NCI-H146 treated with DMSO at 0.1 percent for 48 hours (cell line): Measurements from ENCODE around the gene HCAR3.
"Not testable (repeated sequence)": the region's sequence is repeated elsewhere in the genome, so short reads cannot be mapped to it uniquely, and the experiment has no call there.

Experiments
- DNase-seq: peaks from one replicate; lab custom pipeline; 2025; ENCODE audit not compliant: unreplicated experiment; lab: John Stamatoyannopoulos, UW

Gene HCAR3

DNA sequence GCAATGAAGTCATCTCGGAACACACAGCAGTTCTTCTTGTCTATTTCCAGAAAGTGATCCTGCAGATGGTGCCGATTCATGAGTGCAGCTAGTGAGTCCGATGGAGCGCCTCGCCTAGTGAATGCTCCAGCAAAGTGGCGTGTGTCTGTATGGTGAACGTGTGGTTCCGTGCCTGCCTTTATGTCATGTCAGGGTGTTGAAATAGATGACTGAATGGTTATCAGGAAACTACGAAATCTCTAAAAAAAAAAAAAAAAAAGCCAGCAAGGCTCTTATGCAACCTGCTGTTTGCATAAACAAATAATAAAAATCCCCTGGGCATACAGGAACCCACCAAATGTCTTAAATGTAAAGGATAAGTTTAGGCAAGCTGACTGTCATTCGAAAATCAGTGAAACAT lies at the start of gene HCAR3:
Gene HCAR3, minus strand, starts transcription at position 154 of the 400 bp plus-strand sequence. Its CDS starts 74 bp downstream, at position 80.
- not testable (repeated sequence) for DNase-seq

DNA sequence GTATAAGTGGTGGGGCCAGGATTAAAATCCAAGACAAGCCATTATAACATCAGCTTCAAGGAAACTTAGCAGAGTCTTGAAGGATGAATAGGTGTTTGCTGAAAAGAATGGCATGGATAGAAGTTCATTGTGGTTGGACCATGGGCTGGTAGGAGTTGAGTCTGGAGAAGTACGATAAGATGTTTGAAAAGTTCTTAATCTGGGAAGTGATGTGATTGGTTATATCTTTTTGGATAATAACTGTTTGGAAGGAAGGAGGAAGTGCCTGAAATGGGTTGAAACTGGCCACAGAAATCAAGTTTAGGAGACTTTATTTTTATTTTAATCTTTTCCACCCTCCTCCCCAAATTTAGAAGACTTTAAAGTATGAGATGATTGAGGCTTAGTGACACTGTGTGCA lies 41.0 kb upstream of the HCAR3 start:
- DNase-seq: no peak

DNA sequence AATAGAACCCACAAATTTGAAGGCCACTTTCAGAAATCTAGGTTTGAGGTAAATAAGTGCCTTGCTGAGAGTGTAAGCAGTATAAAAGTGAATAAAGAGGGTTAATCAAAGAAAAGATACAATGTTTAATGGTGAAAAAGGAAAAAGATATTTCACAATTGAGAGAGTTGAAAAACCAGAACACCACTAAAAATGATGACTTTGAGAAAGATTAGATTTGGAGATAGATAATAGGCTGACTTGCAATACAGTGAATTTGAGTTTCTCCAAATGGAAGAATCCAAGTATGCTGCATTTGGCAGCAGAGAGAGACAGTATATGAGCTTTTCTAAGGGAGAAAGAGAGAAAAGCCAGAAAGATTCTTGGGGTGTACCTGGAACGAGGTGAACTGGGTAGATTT lies 38.2 kb upstream of the HCAR3 start:
- no peak for DNase-seq

DNA sequence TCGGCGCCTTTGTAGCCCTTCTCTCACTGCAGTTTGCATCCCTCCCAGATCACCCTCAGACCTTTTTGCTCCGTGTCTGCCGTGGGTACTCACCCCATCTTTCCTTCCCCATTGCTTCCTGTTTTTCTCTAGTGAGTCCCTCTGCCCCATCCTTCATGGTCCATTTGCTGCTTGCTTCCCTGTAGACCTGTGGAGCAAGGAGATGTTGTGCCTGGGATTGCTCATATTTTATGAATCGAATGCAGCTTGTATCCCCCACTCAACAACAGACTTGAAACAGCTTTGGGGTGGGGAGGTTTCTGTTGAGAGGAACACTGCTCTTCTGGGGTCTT lies 36.7 kb upstream of the HCAR3 start:
- no peak for DNase-seq

DNA sequence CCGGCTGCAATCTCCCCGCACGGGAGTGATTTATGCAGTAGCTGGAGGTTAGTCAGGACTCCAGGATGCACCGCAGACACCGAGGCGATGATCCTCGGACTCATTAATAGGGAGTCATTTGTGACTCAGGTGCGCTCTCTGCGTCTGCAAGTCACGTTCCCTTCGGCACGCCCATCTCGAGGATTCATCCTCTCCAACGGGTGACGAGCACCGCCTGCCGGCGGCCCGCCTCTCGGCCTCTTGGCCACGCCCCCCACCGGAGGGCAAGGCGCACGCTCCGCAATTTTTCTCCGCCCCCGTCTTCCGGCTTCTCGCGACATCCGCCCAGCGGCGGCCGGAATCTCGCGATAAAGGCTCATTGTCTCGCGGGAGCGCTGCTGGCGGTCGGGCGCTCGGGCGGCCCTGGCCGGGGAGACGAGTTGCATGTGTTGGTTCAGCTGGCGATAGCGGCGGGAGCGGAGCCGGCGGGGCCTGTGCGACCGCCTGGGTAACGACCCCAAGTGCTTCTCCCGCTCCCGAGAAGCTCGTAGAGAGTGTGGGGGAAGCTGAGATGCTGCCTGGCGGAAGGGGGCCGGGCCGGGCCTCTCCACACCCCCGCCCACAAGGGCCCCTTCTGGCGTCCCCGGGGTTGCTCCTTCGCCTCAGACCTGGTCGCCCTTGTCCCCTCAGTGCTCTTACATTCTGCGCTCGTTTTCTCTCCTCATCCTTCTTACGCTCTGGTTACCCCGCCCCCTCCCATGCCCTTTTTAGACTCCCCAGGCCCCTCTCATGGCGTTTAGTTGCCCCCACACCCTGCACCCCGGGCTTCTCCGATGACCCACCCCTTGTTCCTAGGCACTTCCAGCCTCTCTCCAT lies 36.1 kb upstream of the HCAR3 start, which contains the start of gene DENR:
Gene DENR, plus strand, starts transcription at position 361 of the 855 bp plus-strand sequence. CDS start 878 bp downstream, outside the sequence.
- peak; percentile 94 for DNase-seq

DNA sequence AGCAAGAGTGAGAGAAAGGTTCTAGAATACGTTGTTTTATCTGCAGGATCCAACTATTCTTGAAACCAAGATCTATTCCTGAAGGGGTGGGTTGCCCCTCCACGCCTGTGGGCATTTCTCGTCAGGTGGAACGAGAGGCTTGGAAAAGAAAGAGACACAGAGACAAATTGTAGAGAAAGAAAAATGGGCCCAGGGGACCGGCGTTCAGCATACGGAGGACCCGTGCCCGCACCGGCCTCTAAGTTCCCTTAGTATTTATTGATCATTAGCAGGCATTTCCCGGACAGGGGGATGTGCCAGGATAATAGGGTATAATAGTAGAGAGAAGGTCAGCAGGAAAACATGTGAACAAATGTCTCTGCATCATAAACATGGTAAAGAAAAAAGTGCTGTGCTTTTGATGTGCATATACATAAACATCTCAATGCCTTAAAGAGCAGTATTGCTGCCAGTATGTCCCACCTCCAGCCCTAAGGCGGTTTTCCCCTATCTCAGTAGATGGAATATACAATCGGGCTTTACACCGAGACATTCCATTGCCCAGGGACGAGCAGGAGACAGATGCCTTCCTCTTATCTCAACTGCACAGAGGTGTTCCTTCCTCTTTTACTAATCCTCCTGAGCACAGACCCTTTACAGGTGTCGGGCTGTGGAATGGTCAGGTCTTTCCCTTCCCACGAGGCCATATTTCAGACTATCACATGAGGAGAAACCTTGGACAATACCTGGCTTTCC lies 34.3 kb upstream of the HCAR3 start:
- not testable (repeated sequence) for DNase-seq

DNA sequence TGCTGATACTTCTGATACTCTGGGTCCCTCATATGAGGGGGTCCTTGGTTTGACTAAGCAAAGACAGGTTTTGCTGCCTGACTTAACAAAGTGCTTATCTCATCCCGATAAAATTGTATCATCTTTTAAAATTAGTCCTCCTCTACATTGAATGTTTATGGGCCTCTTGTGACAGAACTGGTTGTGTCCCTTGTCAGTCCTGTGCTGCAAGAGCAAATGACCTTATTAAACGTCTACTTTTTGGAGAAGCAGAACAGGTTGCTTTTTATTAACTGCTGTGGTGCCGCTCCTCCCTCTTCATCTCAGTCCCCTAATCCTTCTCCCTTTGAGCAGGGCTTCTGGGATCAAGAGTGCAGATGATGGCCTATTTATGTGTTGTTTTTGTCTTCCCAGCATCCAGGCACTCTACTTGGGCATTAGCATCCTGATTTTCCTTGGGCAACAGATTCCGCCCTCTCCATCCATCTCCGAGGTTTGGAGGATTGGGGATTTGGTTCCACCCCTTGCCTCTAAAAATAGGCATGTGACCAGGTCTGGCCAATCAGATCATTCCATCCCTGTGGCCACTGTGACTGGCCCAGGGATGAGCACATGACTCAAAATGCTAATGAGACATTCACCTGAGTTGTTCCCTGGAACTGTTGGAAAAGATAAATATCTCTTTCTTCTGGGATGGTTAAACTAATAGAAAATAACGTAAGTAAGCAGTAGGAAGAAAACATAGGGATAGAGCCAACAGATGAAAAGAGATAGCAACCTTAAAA lies 33.1 kb upstream of the HCAR3 start:
- DNase-seq: peak; percentile 17

DNA sequence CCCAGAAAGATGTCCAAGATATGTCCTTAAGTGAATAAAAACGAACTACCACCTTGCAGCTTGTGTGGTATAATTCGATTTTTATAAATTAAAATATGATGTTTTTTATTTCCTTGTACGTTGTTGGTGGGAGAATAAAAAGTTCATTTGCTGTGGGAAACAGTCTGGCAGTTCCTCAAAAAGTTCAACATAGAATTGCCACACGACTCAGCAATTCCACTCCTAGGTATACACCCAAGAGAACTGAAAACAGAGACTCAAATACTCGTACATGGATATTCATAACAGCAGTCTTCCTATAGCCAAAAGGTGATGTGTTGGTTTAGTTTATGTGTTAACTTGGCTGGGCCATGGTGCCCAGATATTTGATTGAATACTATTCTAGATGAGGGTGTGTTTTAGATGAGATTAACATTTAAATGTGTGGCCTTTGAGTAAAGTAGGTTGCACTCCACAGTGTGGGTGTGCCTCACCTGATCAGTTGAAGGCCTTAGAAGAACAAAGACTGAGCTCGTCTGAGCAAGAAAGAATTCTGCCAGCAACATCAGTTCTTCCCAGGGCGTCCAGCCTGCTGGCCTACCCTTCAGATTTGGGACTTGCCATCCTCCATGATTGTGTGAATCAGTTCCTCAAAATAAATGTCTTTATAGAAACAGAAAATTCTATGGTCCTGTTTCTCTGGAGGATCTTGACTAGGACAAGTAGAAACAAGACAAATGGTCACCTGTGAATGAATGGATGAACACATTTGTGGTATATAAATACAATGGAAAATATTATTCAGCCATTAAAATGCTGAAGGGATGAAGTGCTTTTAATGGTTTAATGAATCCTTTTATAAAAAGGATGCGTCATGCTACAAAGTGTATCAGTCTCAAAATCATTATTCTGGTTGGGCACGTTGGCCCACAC lies 30.9 kb upstream of the HCAR3 start:
- no peak for DNase-seq

DNA sequence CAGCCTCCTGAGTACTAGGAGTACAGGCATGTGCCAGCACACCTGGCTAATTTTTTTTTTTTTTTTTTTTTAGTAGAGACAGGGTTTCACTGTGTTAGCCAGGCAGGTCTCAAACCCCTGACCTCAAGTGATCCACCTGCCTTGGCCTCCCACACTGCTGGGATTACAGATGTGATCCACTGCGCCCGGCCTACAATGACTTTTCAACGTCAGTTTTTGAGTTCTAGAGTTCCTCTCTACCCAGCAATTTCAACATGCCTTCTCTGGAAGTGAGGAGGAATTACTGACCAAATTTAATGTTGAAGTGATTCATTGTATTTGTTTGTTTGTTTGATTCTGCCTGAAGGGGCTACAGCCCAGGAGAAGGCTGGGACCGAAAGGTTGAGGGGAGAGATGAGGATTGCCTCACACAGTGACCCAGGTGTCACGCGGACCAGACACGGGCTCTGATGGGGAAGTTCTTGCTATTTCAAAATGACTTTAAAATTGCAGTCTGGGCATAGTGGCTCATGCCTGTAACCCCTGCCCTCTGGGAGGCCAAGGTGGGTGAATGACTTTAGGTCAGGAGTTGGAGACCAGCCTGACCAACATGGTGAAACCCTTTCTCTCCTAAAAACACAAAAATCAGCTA lies 27.4 kb upstream of the HCAR3 start:
- DNase-seq: no peak

DNA sequence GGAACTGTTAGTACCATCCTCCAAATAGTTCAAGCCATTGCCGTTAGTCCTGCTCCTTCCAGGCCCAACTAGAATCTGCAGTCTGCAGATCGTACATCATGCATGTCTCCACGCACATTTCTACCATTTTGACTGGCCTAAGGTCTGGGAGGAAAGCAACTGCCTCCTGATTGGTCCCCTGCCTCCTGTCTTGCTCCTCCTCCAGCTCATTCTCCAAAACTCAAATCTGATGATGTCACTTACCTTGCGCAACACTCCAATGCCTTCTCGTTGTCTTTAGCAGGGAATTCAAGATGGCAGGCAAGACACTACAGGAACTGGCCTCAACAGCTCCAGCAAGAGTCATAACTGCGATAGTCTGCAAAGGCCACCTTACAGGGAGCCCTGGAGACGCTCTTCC lies 23.7 kb upstream of the HCAR3 start:
- no peak for DNase-seq

DNA sequence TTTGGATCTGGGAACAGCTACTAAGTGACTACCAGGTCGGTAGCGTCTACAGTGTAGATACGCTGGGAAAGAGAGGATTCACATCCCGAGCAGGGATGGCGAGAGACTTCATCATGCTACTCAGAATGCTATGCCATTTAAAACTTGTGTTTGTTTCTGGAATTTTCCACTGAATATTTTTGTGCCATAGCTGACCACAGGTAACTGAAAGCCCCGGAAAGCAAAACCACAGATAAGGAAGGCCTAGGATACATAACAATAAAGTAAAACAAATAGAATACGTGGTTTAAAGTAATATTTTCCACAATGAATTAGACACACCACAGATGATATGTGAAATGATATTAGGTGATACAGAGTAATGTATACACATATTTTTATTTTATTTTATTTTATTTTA lies 22.0 kb upstream of the HCAR3 start:
- DNase-seq: no peak

DNA sequence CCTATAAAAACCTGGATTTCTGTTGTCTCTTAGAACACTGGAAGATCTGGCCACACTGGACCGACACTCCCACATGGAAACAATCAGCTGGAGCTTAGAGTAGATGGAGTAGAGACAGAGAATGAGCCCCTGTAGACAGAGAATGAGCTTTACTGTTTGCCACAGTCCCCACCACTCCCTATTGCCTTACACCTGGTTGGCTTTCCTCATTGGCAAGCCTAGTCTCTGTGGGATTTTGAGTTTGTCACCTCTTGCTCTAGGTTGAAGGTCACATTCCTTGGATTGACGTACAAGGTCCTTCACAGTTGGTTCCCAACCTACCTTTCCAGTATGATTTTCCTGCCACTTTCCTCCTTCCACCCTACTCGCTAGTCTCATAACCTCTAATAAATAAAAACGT lies 16.0 kb upstream of the HCAR3 start:
- DNase-seq: no peak

DNA sequence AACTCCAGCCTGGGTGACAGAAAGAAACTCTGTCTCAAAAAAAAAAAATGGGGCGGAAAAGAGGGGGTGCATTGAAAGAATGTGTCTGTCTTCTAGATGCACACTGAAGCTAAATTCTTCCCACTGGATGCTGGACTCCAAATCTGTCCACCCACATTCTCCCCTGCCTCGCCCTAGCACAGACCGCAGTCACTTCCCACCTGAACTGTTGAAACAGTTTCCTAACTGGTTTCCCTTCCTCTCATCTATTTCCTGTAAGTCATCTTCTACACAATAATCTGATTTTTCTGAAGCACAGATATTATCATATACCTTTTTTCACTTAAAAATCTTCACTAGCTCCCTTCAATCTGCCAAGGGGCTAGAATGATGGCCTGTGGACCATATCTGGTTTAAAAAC lies 15.6 kb upstream of the HCAR3 start:
- no peak for DNase-seq

DNA sequence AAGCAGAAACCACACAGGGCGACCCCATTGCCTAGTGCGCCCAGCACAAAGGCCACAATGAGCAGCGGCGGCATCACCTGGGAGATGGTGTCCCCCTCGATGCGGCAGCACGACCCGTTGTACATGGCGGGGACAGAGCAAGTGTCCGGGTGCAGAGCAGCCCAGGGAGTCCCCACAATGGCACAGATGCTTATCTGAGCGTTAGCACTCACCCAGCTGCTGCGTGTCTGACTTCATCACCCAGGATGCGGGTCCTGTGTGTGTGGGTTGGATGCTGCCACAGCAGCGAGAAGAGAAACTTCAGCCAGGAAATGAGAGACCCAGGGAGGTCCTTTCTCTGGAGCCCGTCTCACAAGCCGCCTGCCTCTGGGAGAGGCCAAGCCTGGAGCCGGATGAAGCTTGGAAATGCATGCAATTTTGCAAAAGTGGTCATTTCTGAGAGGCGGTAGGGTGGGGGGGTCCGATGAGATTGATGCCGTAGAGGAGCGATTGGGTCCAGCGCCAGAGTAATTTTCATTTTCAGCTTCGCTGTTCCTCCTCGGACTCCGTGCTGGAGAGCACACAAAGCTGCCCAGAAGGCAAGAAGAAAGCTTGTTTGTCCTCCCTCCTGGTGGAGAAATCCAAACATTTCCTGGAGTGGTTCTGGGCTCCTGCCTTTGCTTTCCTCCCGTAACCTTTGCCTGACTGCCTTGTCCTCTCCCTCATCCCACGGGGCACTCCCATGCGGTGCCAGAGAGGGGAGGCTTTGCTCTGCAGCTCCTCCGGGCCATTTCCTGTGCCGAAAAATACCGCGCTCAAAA lies 13.8 kb upstream of the HCAR3 start, which contains the start of gene HCAR1:
Gene HCAR1, minus strand, starts transcription at position 630 of the 800 bp plus-strand sequence. Its CDS starts 505 bp downstream, at position 125.
- DNase-seq: no peak

DNA sequence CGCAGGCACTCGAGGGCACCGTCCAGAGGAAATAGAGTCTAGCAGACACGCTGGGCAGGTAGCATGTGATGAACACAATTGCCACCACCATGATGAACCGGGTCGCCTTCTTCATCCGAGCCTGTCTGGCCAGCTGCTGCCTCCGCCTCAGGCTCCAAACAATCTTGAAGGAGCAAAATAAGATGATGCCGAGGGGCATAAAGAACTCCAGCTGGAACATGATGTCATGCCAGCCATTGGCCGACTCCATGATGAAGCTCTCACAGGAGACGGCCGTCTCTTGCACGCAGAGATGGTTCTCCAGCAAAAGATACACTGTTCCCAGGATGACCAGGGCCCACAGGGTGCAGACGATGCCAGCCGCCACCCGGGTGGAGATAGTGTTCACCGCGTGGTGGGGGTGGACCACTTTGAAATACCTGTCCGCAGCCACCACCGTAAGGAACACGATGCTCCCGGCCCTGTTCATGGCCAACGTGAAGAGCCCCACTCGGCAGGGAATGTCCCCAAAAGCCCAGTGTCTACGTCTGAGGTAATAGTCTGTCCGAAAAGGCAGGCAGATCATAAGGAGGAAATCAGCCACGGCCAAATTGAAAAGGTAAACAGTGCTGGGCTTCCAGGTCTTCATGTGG lies 13.1 kb upstream of the HCAR3 start:
- no peak for DNase-seq

DNA sequence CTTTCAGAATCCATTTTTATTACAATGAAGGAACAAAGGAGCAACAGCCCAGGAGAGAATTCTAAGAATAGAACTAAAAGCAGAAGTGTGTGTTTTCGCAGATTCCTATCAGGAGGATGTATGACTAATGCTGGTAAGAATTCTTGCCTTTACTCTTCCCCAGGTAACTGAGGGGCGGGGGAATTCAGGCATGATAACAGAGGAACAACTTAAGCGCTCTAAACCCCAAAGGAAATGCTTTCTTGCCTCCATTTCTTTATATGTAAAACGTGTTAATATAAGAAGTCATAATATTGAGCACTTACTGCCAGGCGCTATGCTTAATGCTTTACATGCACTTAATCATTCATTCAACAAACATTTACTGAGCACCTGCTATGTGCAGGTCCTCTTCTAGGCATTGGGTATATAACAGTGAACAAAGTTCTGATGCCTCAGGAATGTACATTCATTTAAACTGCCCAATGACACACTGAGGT lies 9.5 kb upstream of the HCAR3 start:
- no peak for DNase-seq

DNA sequence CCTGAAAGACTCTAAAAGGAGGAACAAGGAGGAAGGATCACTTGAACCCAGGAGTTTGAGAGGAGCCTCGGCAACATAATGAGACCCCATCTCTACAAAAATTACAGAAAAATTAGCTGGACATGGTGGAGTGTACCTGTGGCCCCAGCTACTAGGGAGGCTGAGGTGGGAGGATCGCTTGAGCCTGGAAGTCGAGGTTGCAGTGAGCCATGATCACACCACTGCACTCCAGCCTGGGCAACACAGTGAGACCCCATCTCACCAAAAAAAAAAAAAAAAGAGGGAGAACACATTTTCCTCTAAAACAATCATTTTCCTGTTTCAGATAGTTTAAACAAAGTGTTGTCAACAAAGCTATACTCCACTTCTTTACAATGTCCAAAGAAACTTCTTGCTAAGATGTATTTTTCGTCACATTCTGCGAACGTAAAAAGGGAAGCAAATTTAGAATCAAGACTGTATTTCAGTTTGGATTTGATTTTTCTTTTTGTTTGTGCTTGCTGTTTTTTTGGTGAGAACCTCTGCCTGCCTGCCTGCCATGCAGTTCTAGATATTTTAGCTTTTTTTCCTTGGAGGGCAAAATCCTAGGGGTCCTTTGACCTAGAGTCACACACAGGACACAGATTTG lies 9.0 kb upstream of the HCAR3 start:
- DNase-seq: no peak

DNA sequence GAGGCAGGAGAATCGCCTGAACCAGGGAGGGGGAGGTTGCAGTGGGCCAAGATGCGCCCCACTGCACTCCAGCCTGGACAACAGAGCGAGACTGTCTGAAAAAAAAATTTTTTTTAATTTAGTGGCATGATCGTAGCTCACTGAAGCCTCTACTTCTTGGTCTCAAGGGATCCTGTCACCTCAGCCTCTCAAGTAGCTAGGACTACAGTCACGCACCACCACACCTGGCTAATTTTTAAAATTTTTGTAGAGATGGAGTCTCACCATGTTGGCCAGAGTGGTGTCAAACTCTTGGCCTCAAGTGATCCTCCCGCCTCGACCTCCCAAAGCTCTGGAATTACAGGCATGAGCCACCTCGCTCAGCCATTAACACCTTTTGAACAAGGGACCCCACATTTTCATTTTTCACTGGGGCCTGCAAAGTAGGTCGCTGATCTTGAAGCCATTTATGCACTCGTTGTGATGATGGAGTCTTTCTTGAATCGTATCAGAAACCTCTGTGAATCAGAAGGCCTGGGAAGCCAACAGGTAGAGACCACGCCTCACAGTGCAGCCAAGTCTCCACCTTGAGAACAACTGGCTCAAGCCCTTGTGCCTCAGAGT lies 8.1 kb upstream of the HCAR3 start:
- no peak for DNase-seq
